ENCODE results near the gene PPARD.
"Not testable (repeated sequence)": the region's sequence is repeated elsewhere in the genome, so short reads cannot be mapped to it uniquely, and the experiment has no call there.

Gene PPARD

DNA sequence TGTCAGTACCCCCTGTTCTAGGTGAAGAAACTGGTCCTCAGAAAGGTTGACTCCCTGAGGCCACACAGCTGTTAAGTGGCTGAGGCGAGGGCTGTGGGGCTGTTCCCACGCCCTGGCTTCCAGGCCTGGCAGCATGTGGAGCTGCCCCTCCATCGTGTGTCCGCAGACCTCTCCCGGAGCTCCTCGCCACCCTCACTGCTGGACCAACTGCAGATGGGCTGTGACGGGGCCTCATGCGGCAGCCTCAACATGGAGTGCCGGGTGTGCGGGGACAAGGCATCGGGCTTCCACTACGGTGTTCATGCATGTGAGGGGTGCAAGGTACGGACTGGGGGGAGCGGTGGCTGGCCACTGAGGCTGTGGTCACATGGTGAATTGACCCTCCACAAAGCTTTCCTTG lies 77.6 kb downstream of the PPARD start:
- no peak for DNase-seq

DNA sequence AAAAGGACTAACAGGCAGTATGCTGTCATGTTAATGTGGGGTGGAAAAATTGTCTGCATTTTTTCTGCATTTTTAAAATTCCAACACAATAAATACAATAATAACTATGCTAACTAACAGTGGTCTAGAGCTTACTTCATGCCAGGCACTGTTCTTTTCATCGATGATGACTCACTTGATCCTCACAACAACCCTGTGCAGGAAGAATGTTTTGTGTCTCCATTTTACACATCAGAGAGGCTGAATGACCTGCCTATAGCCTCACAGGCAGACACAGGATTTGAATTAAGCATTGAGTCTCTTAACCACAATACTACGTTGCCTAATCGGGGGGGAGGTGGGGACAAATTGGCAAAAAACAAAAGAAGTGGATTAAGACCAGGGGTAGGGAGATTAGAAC lies 82.9 kb downstream of the PPARD start:
- in situ Hi-C loops (cut with MboI; ENCODE audit: low pct_unique_long_range_greater_than_20kb, low sequenced_read_pairs) = no loop called here
- DNase-seq = no peak

More for the DNA sequence above, 77.6 kb downstream of the PPARD start:
- in situ Hi-C loops (cut with MboI; ENCODE audit: low pct_unique_long_range_greater_than_20kb, low sequenced_read_pairs) = no loop called here

DNA sequence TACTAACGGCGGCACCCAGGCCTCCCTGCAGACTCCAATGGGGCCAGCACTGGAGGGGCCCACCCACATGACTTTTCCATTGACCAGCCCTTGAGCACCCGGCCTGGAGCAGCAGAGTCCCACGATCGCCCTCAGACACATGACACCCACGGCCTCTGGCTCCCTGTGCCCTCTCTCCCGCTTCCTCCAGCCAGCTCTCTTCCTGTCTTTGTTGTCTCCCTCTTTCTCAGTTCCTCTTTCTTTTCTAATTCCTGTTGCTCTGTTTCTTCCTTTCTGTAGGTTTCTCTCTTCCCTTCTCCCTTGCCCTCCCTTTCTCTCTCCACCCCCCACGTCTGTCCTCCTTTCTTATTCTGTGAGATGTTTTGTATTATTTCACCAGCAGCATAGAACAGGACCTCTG lies 83.7 kb downstream of the PPARD start:
- in situ Hi-C loops (cut with MboI; ENCODE audit: low pct_unique_long_range_greater_than_20kb, low sequenced_read_pairs) = no loop called here
- peak; percentile 66 for DNase-seq

DNA sequence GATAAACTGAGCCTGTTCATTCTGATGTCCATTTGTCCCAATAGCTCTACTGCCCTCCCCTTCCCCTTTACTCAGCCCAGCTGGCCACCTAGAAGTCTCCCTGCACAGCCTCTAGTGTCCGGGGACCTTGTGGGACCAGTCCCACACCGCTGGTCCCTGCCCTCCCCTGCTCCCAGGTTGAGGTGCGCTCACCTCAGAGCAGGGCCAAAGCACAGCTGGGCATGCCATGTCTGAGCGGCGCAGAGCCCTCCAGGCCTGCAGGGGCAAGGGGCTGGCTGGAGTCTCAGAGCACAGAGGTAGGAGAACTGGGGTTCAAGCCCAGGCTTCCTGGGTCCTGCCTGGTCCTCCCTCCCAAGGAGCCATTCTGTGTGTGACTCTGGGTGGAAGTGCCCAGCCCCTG lies 85.1 kb downstream of the PPARD start:
- DNase-seq = no peak
- in situ Hi-C loops (cut with MboI; ENCODE audit: low pct_unique_long_range_greater_than_20kb, low sequenced_read_pairs) = no loop called here

DNA sequence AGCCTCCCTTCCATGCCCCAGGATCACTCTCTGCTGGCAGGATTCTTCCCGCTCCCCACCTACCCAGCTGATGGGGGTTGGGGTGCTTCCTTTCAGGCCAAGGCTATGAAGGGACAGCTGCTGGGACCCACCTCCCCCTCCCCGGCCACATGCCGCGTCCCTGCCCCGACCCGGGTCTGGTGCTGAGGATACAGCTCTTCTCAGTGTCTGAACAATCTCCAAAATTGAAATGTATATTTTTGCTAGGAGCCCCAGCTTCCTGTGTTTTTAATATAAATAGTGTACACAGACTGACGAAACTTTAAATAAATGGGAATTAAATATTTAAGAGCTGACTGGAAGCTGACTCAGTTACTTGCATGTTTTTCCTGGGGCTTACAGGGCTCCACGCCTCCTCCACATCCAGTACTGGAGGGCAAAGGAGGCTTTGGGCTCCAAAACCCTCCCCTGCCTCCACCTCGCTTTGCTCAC lies 85.5 kb downstream of the PPARD start:
- in situ Hi-C loops (cut with MboI; ENCODE audit: low pct_unique_long_range_greater_than_20kb, low sequenced_read_pairs) = no loop called here
- no peak for DNase-seq

DNA sequence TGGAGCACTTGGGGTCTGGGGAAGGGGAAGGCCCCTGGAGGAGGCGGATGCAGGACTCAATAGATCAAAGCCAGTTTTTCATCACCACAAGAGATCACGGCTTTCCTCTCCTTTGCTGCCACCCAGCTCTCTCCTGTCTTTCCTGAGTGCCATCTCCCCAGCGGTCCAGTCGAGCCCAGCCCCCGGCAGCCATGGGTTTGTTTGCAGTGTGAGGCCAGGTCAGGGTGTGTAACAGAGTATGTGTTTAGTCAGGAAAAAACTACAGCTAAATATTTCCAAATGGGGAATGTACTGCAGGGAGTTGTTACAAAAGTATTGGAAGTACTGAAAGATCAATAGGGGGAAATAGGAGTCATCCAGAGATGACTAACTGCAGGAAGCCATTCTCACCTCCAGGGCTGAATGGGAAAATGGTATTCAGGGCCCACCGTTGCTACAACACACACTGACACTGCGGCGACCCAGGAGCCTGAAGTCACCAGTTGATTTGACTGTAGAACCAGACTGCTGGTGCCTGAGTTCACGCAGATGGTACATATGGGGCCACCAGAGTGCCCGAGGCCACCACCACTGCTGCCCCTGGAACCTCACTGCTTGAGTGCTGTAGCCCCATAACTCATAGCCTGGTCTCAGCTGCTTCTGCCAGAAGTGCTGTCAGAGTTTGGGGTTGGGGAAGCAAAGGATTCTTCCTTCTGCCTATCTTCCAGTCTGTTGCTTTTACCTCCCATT lies 86.2 kb downstream of the PPARD start:
- DNase-seq = no peak
- in situ Hi-C loops (cut with MboI; ENCODE audit: low pct_unique_long_range_greater_than_20kb, low sequenced_read_pairs) = no loop called here

DNA sequence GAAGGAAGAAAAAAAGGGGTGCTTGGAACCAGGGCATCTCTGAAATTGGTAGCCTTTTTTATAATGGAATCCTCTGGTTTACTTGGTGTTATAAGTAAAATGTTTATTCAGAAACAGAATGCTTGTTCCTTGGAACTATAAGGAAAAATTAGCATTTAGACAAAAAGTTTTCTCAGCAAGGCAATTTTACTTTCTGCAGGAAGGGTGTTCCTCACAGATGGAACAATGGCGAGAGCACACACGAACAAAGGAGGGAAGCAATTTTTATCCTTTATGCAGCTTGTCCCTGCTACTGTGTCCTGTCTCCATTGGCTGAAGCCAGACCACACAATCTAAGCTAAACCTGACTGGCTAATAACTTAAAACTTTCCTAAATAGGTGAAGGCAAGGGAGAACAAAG lies 87.1 kb downstream of the PPARD start:
- DNase-seq = peak; percentile 48
- in situ Hi-C loops (cut with MboI; ENCODE audit: low pct_unique_long_range_greater_than_20kb, low sequenced_read_pairs) = no loop called here

DNA sequence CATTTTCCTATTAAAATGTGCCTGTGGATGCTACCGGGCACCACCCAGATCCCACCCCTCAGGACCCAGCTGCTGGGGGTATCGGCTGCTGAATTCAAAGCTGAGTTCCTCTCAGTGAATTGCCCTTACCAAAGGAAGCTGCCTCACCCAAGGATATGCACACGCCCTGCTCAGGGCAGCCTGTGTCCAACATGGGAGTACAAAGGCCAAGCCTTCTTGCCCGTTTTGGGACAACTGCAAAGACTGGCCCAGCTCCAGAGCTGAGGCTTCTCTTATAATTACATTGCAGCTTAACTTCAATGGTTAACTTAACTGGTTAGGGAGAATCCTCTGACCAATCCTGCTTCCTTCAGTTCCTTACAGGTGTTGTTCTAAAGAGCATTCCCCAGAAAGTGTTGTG lies 89.9 kb downstream of the PPARD start:
- DNase-seq = no peak
- in situ Hi-C loops (cut with MboI; ENCODE audit: low pct_unique_long_range_greater_than_20kb, low sequenced_read_pairs) = no loop called here

DNA sequence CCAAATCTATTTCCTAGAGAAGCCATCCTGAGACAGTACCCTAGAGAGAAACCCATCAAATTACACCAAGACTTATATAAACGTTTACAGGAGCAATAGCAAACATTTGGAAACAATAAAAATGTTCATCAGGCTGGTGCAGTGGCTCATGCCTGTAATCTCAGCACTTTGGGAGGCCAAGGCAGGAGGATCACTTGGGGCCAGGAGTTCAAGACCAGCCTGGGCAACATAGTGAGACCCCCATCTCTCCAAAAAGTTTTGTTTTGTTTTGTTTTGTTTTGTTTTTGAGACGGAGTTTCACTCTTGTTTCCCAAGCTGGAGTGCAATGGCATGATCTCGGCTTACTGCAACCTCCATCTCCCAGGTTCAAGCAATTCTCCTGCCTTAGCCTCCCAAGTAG lies 90.3 kb downstream of the PPARD start:
- in situ Hi-C loops (cut with MboI; ENCODE audit: low pct_unique_long_range_greater_than_20kb, low sequenced_read_pairs); DNase-seq: not testable (repeated sequence)

DNA sequence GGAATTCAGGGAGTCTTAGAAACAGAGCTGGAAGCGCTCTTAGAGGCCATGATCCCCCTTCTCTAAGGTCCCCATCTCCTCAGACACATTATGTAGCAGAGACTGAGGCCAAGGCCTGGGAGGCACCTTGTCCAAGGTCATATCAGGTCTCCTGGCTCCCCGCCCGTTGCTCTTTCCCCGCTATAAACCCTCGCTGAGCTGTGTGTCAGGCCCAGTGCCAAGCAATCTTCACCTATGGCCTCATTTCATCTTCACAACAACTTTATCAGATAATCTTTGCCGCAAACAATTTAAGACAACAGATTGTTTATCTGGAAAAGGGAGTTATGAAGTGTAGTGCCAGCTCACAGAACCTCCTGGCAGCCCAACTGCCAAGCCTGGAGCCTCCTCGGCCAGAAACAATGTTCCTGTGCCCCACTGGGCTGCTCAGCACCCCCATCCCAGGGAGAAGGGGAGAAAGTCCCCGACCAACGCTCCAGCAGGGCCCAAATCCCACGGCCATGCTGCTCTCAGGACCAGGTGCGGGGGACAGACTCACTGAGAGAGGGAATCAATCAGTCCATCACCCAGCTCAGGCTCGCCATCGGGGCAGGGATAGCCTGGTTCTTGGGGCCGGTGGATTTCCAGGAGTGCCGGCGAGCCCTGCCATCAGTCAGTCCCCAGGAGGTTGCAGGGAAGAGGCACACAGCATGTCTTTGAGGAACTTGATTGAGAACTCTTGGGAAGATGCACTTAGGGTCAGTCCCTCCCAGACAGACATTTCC lies 92.9 kb downstream of the PPARD start:
- in situ Hi-C loops (cut with MboI; ENCODE audit: low pct_unique_long_range_greater_than_20kb, low sequenced_read_pairs) = no loop called here
- no peak for DNase-seq

DNA sequence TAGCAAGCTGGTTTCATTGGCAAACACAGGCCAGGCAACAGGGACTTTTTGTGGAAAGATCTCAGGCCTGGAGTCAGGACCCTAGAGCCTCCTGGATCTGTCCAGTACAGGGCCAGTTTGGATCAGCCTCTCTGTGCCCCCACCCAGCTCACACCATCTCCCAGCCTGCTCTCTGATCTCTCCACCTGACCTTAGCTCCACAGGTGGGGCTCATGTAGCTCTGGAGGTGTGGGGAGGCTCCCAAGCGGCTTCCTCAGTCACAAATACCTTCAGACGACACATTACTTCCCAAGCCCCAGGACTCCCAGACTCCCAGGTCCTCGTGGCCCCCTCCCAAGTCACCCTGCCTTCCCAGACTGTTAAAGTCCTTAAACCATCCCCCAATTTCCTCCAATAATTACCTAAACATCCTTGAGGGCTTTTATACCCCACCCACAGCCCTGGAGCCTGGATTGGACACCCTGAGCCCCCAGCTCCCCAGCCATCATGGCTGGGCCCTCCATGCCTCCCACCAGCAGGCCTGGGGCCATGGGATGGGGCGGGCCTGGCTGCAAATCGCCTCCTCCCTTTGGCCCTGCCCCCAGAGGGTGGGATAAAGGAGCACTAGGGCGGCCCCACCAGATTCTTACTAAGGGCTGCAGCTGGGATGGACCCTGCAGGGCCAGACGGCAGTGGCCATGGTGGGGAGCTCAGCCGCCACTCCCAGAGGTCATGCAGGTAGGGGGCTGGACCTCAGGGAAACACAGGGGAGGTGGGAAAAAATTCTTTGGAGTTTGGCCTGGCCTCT lies 93.9 kb downstream of the PPARD start:
- DNase-seq = no peak
- in situ Hi-C loops (cut with MboI; ENCODE audit: low pct_unique_long_range_greater_than_20kb, low sequenced_read_pairs) = no loop called here

DNA sequence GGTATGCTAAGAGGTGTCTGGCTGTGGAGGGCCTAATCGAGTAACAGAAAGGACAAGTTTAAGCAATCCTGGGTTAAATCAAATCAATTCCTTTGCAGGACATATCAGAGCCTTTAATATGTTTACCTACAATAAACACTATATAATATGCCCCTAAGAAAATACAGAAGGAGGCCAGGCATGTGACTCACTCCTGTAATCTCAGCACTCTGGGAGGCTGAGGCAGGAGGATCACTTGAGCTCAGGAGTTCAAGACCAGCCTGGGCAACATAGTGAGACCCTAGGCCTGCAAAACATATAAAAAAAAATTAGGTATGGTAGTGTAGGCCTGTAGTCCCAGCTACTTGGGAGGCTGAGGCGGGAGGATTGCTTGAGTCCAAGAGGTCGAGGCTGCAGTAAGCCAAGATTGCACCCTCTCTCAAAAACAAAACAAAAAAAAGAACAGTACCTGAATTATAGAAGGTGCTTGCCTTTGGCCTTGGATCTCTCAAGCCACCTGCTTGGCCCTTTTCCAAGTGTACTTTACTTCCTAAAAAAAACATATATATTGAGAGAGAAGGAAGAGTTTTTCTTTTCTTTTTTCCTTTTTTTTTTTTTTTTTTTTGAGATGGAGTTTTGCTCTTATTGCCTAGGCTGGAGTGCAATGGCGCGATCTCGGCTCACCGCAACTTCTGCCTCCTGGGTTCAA lies 96.2 kb downstream of the PPARD start:
- DNase-seq; in situ Hi-C loops (cut with MboI; ENCODE audit: low pct_unique_long_range_greater_than_20kb, low sequenced_read_pairs): not testable (repeated sequence)

DNA sequence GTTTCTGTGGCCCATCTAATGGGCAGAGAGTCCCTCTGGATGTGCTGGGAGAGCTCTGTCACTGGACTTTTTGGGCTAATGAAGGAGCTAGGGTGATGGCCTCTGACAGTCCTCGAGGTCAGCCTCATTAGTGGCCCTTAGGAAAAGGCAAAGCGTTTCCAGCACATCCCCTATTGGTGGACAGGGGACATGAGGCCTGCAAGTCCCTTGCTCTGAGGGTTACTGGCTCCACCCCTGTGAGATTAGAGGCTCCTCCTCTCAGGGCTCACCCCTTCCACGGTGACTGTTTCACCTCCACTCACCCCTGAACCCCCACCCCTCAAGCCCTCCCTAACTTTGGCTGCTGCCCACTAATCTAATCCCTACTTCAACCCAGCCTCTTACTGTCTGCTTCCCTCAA lies 97.0 kb downstream of the PPARD start:
- in situ Hi-C loops (cut with MboI; ENCODE audit: low pct_unique_long_range_greater_than_20kb, low sequenced_read_pairs) = no loop called here
- no peak for DNase-seq

DNA sequence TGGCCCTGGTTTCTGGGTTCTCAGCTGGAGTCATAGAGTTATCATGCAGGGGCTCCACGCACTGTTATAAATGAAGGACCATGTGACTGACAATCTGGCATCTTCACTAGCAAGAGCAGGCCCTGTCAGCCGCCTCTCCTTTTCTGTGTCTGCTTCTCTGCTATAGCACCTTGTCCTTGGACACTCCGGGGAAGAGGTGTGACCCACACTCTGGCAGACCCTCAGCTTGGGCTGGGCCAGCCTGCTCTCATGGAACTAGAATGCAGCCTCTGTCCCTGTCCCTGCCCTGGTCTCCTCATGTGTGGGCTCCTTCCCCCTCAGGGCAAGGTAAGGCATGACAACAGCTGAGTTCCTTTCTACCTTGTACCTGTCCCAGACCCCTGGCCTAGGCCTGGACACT lies 98.8 kb downstream of the PPARD start:
- no peak for DNase-seq
- in situ Hi-C loops (cut with MboI; ENCODE audit: low pct_unique_long_range_greater_than_20kb, low sequenced_read_pairs) = no loop called here

DNA sequence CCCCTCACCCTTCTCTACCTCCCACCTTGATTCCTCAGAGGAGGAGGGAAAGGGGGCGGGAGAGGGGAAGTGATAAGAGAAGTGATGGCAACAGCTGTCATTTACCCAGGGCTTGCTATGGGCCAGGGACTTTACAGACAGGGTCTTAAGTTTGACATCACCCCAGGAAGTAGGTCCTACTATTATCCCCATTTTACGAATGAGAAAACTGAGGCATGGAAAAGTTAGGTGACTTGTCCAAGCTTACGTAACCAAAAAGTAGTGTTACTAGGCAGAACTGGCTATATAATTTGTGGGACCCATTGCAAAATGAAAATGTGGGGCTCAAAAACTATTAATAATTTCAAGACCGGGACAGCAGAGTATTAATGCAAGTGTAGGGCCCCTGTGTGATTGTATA lies 99.3 kb downstream of the PPARD start:
- in situ Hi-C loops (cut with MboI; ENCODE audit: low pct_unique_long_range_greater_than_20kb, low sequenced_read_pairs) = no loop called here
- DNase-seq = no peak

DNA sequence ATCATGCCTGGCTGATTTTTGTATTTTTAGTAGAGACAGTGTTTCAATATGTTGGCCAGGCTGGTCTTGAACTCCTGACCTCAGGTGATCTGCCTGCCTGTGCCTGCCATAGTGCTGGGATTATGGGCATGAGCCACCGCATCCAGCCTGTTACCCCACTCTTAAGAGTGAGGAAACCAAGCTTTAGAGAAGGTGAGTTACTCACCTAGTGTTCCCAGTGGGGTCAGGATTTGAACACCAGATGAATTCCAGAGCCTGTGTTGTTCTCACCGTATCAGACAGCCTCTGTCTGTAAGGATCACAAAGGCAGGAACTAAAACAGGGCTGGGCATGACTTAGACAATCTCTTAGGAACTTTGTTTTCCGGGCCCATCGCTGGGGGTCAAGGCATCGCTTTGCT lies 100.3 kb downstream of the PPARD start:
- in situ Hi-C loops (cut with MboI; ENCODE audit: low pct_unique_long_range_greater_than_20kb, low sequenced_read_pairs) = no loop called here
- DNase-seq = no peak

DNA sequence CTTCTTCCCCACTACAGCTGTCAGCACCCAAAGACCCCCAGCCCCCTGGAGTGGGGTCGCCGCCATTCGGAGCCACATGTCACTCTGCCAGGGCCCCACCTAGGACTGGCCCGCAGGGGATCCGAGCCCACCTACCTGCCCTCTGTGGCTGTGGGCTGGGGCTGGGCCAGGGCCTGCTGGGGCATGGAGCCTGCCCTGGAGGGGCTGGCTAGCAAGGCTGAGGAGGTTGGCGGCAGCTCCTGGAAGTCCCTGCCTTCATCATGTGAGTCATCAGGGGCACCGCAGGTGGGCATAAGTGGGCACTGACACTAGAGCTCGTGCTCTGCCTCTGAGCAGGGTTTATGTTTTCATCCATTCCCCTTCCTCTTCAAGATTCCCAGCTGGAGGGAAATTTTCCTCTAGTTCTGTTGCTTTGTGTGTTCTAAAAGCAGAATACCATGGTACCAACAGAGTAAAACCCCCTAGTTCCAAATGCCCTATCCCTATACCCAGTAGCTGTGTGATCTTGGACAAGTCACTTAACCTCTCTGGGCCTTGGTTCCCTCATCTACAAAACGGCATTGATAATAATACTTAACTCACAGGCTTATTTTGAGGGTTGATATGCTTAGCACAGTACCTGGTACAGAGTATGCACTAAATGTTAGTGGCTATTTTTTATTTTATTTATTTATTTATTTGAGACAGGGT lies 101.1 kb downstream of the PPARD start:
- DNase-seq = no peak
- in situ Hi-C loops (cut with MboI; ENCODE audit: low pct_unique_long_range_greater_than_20kb, low sequenced_read_pairs) = no loop called here

DNA sequence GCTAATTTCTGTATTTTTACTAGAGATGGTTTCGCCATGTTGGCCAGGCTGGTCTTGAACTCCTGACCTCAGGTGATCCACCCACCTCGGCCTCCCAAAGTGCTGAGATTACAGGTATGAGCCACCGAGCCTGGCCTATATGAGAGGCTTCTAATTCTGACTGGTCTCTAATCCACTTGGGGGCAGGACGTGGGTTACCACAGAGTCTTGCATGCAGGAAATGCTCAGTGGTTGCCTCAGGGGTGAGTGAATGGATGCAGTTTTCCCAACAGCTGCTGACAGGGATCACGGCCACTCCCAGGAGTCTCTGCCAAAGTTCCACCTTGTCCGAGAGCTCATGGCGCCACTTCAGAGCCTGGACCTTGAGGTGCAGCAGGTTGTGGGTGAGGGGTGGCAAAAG lies 103.3 kb downstream of the PPARD start:
- in situ Hi-C loops (cut with MboI; ENCODE audit: low pct_unique_long_range_greater_than_20kb, low sequenced_read_pairs) = no loop called here
- no peak for DNase-seq

DNA sequence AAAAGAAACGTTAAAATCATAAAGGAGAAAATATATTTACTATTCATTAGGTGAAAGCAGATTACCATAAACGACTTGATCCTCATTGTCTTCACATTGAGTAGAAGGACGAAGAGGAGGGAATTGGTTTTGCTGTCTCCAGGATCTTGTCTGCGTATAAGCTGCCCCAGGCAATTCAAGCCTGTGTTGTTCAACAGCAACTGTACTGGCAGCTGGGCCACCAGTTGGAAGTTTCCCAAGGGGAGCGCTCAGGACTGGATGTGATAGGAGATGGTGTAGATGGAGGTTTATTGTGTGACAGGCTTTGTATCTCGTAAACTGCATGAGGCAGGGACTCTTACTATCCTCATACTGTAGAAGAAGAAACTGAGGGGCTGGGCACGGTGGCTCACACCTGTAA lies 105.8 kb downstream of the PPARD start:
- in situ Hi-C loops (cut with MboI; ENCODE audit: low pct_unique_long_range_greater_than_20kb, low sequenced_read_pairs) = no loop called here
- no peak for DNase-seq

Measured in KBM-7 (cell line).